K562 (cell line): Measurements from ENCODE around the gene NPAS3. TPM values are rescaled to one million over a fixed set of nuclear protein-coding genes. Genes with fewer than 3 reads are reported as not detected.

Experiments used
- ATAC-seq: fragments of 200-7000 bp; cut with Tn5 transposase; 3 replicates; pipeline ENCODE4 v1.9.1; 2020; ENCODE audit warnings: moderate library complexity
- BruUV-seq: library from RNA; stranded (reverse); fragments of 400-500 nt; replicated peaks from 2 replicates; lab custom pipeline; 2021; lab: Mats Ljungman, UMichigan
- CTCF ChIA-PET: fragments of 300-600 bp; formaldehyde crosslinking; extraction: SDS; loops from one replicate; lab custom pipeline; 2021; ENCODE audit warnings: low intra/inter-chr PET ratio; lab: Yijun Ruan, JAX
- POLR2A ChIA-PET: fragments of 300-600, 350-650 bp; sonication (Branson Sonifier 250); formaldehyde crosslinking; extraction: SDS; loops from one replicate; lab custom pipeline; 2021; ENCODE audit warnings: antibody characterized with exemption, inconsistent platforms; lab: Yijun Ruan, JAX
- DNase-seq, 4 experiments: peaks; one replicate each; pipeline versions ENCODE4 v3.0.0 to v3.0.0-alpha.2; 2011 to 2018; ENCODE audit warnings: low spot score in 3 of 4, mixed read lengths in 3 of 4; ENCODE audit errors: extremely low read depth in 1 of 4
- FAIRE-seq: peaks from 2 replicates; lab custom pipeline; 2011; peaks lifted over from hg19 to GRCh38; lab: Jason Lieb, UNC
- H2AFZ ChIP-seq: 2 replicates; pipeline ENCODE4 v1.6.0; 2011; ENCODE audit warnings: low read depth, low read length, control low read depth, inconsistent platforms
- H3K27ac ChIP-seq: fragments of 200-600 bp; 3 replicates; pipeline ENCODE4 v1.8.0; 2011; ENCODE audit warnings: low read depth, mild to moderate bottlenecking, control low read depth, inconsistent platforms, low read length, moderate library complexity, mixed read lengths; ENCODE audit errors: extremely low read depth
- H3K27me3 ChIP-seq, 2 experiments: fragments of 300-600 bp in 1 of 2; 2 replicates in 1 of 2; 3 replicates in 1 of 2; pipeline versions ENCODE4 v1.6.0 to v1.8.0; 2011; ENCODE audit warnings: inconsistent platforms in 2 of 2, low read length in 2 of 2, mild to moderate bottlenecking in 1 of 2, mixed read lengths in 1 of 2, moderate library complexity in 1 of 2; ENCODE audit not compliant: control insufficient read depth in 2 of 2, insufficient read depth in 2 of 2
- H3K36me3 ChIP-seq: fragments of 300-600 bp; 3 replicates; pipeline ENCODE4 v1.8.0; 2011; ENCODE audit warnings: mild to moderate bottlenecking, low read length, inconsistent platforms; ENCODE audit not compliant: control insufficient read depth, insufficient read depth
- H3K4me1 ChIP-seq, 2 experiments: fragments of 200-600 bp in 1 of 2; replicated peaks in 1 of 2; 2 replicates in 1 of 2; 3 replicates in 1 of 2; pipeline versions ENCODE4 v1.5.1 to v1.8.0; 2011; ENCODE audit warnings: inconsistent platforms in 2 of 2, low read length in 2 of 2, mild to moderate bottlenecking in 1 of 2, mixed read lengths in 1 of 2, moderate library complexity in 1 of 2; ENCODE audit not compliant: control insufficient read depth in 2 of 2, insufficient read depth in 2 of 2
- H3K4me2 ChIP-seq: 2 replicates; pipeline ENCODE4 v1.6.1; 2011; ENCODE audit warnings: low read length, control low read depth, inconsistent platforms, mixed read lengths; ENCODE audit not compliant: insufficient read depth
- H3K4me3 ChIP-seq: fragments of 200-600 bp; sonication (generic), shearing (Covaris generic); 2 replicates; pipeline ENCODE4 v1.5.1; 2016; ENCODE audit warnings: control low read depth, inconsistent platforms
- H3K79me2 ChIP-seq: fragments of 200-600 bp; 3 replicates; pipeline ENCODE4 v1.8.0; 2011; ENCODE audit warnings: low read length, inconsistent platforms; ENCODE audit not compliant: control insufficient read depth, insufficient read depth
- H3K9ac ChIP-seq, 2 experiments: 2 replicates each; pipeline versions ENCODE4 v1.6.0 to v1.6.1; 2011; ENCODE audit warnings: low read depth in 2 of 2, low read length in 2 of 2, control low read depth in 1 of 2, inconsistent platforms in 1 of 2, mild to moderate bottlenecking in 1 of 2, mixed read lengths in 1 of 2; ENCODE audit not compliant: insufficient read depth in 1 of 2
- H3K9me1 ChIP-seq: one replicate; pipeline ENCODE4 v1.6.0; 2011; ENCODE audit warnings: inconsistent platforms, mild to moderate bottlenecking, low read length, moderate library complexity; ENCODE audit not compliant: control insufficient read depth, insufficient read depth
- H3K9me3 ChIP-seq: replicated peaks from 2 replicates; pipeline ENCODE4 v1.5.1; 2011; ENCODE audit warnings: low read depth, low read length, inconsistent platforms; ENCODE audit not compliant: control insufficient read depth, insufficient read depth
- H4K20me1 ChIP-seq: replicated peaks from 2 replicates; pipeline ENCODE4 v1.6.1; 2011; ENCODE audit warnings: low read length, inconsistent platforms, mixed read lengths; ENCODE audit not compliant: control insufficient read depth, insufficient read depth
- CEBPG ChIP-seq, 3 experiments: fragments of 200-800 bp in 1 of 3; sonication (Bioruptor generic) in 1 of 3; sonication (generic) in 1 of 3; formaldehyde crosslinking in 1 of 3; IDR thresholded peaks in 2 of 3; conservative IDR thresholded peaks in 1 of 3; 2 replicates each; pipeline versions ENCODE4 v1.6.1 to v1.8.0; 2016 to 2022; ENCODE audit warnings: missing compliant biosample characterization in 2 of 3, missing genetic modification characterization in 2 of 3, mild to moderate bottlenecking in 1 of 3, missing genetic modification reagents in 1 of 3
- FOXJ3 ChIP-seq: sonication (generic); formaldehyde crosslinking; IDR thresholded peaks from 2 replicates; pipeline ENCODE4 v1.4.0; 2020; ENCODE audit warnings: mild to moderate bottlenecking, missing genetic modification reagents
- KLF16 ChIP-seq: IDR thresholded peaks from 2 replicates; pipeline ENCODE4 v1.6.1; 2016; ENCODE audit warnings: antibody characterized with exemption
- PHF8 ChIP-seq: fragments of 200-600 bp; sonication (generic); IDR thresholded peaks from 2 replicates; pipeline ENCODE4 v1.6.1; 2012; ENCODE audit warnings: mixed run types, mild to moderate bottlenecking, inconsistent platforms, low read length, moderate library complexity, borderline replicate concordance
- PHTF2 ChIP-seq: fragments of 250-450 bp; sonication (Bioruptor Pico); IDR thresholded peaks from 2 replicates; pipeline ENCODE4 v1.5.0; 2021; ENCODE audit warnings: mild to moderate bottlenecking
- POLR2G ChIP-seq: fragments of 200-400 bp; formaldehyde crosslinking; IDR thresholded peaks from 2 replicates; pipeline ENCODE4 v1.6.1; 2017; ENCODE audit warnings: low read depth, mild to moderate bottlenecking, antibody characterized with exemption, low read length, moderate library complexity
- PRPF4 ChIP-seq: fragments of 200-400 bp; formaldehyde crosslinking; IDR thresholded peaks from one replicate; pipeline ENCODE4 v1.6.1; 2017; ENCODE audit warnings: low read length, low read depth, mild to moderate bottlenecking; ENCODE audit not compliant: insufficient read depth, poor library complexity, severe bottlenecking
- RBM14 ChIP-seq: fragments of 200-400 bp; formaldehyde crosslinking; IDR thresholded peaks from 2 replicates; pipeline ENCODE4 v1.6.1; 2018; ENCODE audit warnings: low read depth, mild to moderate bottlenecking, low read length, moderate library complexity, borderline replicate concordance; ENCODE audit not compliant: insufficient read depth
- RBM25 ChIP-seq: fragments of 200-400 bp; formaldehyde crosslinking; IDR thresholded peaks from 2 replicates; pipeline ENCODE4 v1.6.1; 2018; ENCODE audit warnings: low read length, low read depth, moderate library complexity; ENCODE audit not compliant: severe bottlenecking
- RFX1 ChIP-seq: fragments of 450-650 bp; IDR thresholded peaks from 2 replicates; pipeline ENCODE4 v1.6.1; 2016; ENCODE audit warnings: mild to moderate bottlenecking, moderate library complexity
- STAT5B ChIP-seq: fragments of 250-450 bp; sonication (Bioruptor Pico); IDR thresholded peaks from 2 replicates; pipeline ENCODE4 v1.8.0; 2021; ENCODE audit warnings: mild to moderate bottlenecking, inconsistent platforms
- TAF9B ChIP-seq: fragments of 450-650 bp; IDR thresholded peaks from 2 replicates; pipeline ENCODE4 v1.6.1; 2018; ENCODE audit warnings: mild to moderate bottlenecking; ENCODE audit not compliant: partially characterized antibody
- ZKSCAN1 ChIP-seq: fragments of 150-350 bp; IDR thresholded peaks from 2 replicates; pipeline ENCODE4 v1.6.1; 2016; ENCODE audit warnings: low read depth, low read length
- ZNF263 ChIP-seq: sonication (generic); formaldehyde crosslinking; IDR thresholded peaks from 2 replicates; pipeline ENCODE4 v1.8.0; 2022; ENCODE audit warnings: mild to moderate bottlenecking, missing genetic modification reagents, borderline replicate concordance
- ZNF324 ChIP-seq: fragments of 250-450 bp; sonication (Bioruptor Pico); IDR thresholded peaks from 2 replicates; pipeline ENCODE4 v1.4.0; 2020; ENCODE audit warnings: mild to moderate bottlenecking
- WGBS: fragments of 100-300 bp; shearing (Covaris generic); methylation state at CpG from one replicate; pipeline ENCODE4 v1.1.6; 2016; ENCODE audit warnings: low coverage, mixed read lengths; ENCODE audit not compliant: insufficient coverage; ENCODE audit errors: missing lambda C conversion rate; 5-methylcytosine and 5-hydroxymethylcytosine counted together
- in situ Hi-C: fragments of 300-500 bp; cut with MboI; formaldehyde crosslinking; loops from 4 replicates; pipeline ENCODE4 v1.15.0; 2018; ENCODE audit warnings: inconsistent platforms, mixed read lengths
- intact Hi-C: fragments of 100-400 bp; cut with micrococcal nuclease; formaldehyde crosslinking; loops from 2 replicates; pipeline ENCODE4 v1.14.2; 2022
- polyA plus RNA-seq, 8 experiments: library from polyadenylated mRNA; depleted of rRNA in 4 of 8; stranded (reverse) in 5 of 8; unstranded in 3 of 8; fragments of >200 nt; fragmentation: Nextera tagmentation in 2 of 8; fragmentation: Illumina TruSeq in 1 of 8; extraction: Ambion mirVana in 2 of 8; extraction: Trizol in 1 of 8; gene quantifications; 2 replicates each; pipeline versions ENCODE4 v1.2.1 to v1.2.3, GENCODE V29; 2011 to 2014; ENCODE audit warnings: inconsistent platforms in 1 of 8, missing spikeins in 1 of 8
- total RNA-seq, 7 experiments: library from RNA; depleted of rRNA in 6 of 7; stranded (reverse); fragments of >200 nt in 6 of 7; fragmentation: Illumina TruSeq in 2 of 7; extraction: Trizol in 2 of 7; gene quantifications; 2 replicates each; pipeline versions ENCODE4 v1.2.1 to v1.2.3, GENCODE V29; 2011 to 2021; ENCODE audit warnings: low replicate concordance in 1 of 7
- TF ChIP-seq, protein P1 (sequence below): conservative IDR thresholded peaks from 2 replicates; pipeline ENCODE4 v1.6.1; 2011; ENCODE audit warnings: low read depth, mild to moderate bottlenecking, low read length; ENCODE audit not compliant: control insufficient read depth
- TF ChIP-seq, protein P2 (sequence below): sonication (generic); IDR thresholded peaks from 2 replicates; pipeline ENCODE4 v1.6.1; 2016
- TF ChIP-seq, protein P3 (sequence below): fragments of 250-450 bp; sonication (Bioruptor Pico); IDR thresholded peaks from 2 replicates; pipeline ENCODE4 v1.8.0; 2022; ENCODE audit warnings: moderate library complexity, mild to moderate bottlenecking, inconsistent platforms
- TF ChIP-seq, protein P4 (sequence below): fragments of 450-650 bp; IDR thresholded peaks from 2 replicates; pipeline ENCODE4 v1.6.1; 2016

Gene NPAS3
- total and polyA plus RNA-seq, 9 of the 15 experiments (the other 6 are each of a cell fraction or from before 2014, with no cell fraction given): 0.04 TPM; not detected in 8

DNA sequence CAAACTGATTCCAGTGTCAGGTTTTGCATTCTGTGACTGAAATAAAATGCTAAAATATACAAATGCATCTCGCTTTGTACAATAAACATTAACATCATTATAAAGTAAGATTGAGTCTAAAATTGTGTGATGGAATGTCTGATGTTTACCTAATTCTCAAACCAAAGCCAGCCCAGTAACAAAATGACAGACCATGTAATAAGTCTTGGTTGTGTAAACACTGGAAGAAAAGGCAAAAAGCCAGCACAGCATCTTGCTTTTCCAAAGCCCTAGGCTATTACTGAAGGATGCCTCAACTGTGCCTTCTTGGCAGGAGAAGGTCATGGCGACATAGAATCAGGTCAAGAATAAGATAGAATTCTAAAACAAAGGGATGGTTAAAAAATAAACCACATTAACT is 842.6 kb downstream of the NPAS3 start:
- ChIA-PET CTCF (no interaction called here), POLR2A (no interaction called here)
- Histone ChIP-seq H3K9me3 (no peaks in the 10 kb centered on the region), H3K4me1 (no peaks in the 10 kb centered on the region; a peak in 1 of 5 replicates), H2AFZ (no peak overlapping the region), H3K36me3 (no peaks in the 10 kb centered on the region), H3K27me3 (peaks cover 3 to 5% of the 10 kb centered on the region in 2 experiments; a peak in 4 of 5 replicates), H4K20me1 (no peaks in the 10 kb centered on the region), H3K4me3 (no peak overlapping the region), H3K9ac (no peak overlapping the region), H3K79me2 (no peaks in the 10 kb centered on the region), H3K9me1 (no peaks in the 10 kb centered on the region), H3K27ac (no peak overlapping the region), H3K4me2 (no peak overlapping the region)
- DNase-seq (no peak), ATAC-seq (no peak), FAIRE-seq (no peak)
- intact Hi-C loops (no loop called here), in situ Hi-C loops (loop anchor here (25.0 kb wide), 1 partner anchor 1194 kb away; no protein-coding TSS in a partner anchor)
- BruUV-seq: no TSS peak
- WGBS: 0% methylated on average over 2 of the region's 2 CpGs
- TF ChIP-seq ZNF324 (CRISPR knock-in tag) (no peak), TAF9B (no peak), ZKSCAN1 (no peak), PRPF4 (no peak), FOXJ3 (CRISPR knock-in tag) (no peak), STAT5B (CRISPR knock-in tag) (no peak), PHTF2 (CRISPR knock-in tag) (no peak), RBM25 (no peak), PHF8 (no peak), RFX1 (no peak), ZNF263 (CRISPR knock-in tag) (no peak), RBM14 (no peak), POLR2G (no peak), CEBPG (CRISPR knock-in tag; IDR thresholded peaks at IDR 0.05) (no peak), CEBPG (tag; conservative IDR thresholded peaks at IDR 0.05 in 1 of 2, IDR thresholded peaks at IDR 0.05 in 1 of 2) (no peak), KLF16 (no peak)
- TF ChIP-seq, protein P1, sequence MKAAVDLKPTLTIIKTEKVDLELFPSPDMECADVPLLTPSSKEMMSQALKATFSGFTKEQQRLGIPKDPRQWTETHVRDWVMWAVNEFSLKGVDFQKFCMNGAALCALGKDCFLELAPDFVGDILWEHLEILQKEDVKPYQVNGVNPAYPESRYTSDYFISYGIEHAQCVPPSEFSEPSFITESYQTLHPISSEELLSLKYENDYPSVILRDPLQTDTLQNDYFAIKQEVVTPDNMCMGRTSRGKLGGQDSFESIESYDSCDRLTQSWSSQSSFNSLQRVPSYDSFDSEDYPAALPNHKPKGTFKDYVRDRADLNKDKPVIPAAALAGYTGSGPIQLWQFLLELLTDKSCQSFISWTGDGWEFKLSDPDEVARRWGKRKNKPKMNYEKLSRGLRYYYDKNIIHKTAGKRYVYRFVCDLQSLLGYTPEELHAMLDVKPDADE: no peak
- TF ChIP-seq, protein P2, sequence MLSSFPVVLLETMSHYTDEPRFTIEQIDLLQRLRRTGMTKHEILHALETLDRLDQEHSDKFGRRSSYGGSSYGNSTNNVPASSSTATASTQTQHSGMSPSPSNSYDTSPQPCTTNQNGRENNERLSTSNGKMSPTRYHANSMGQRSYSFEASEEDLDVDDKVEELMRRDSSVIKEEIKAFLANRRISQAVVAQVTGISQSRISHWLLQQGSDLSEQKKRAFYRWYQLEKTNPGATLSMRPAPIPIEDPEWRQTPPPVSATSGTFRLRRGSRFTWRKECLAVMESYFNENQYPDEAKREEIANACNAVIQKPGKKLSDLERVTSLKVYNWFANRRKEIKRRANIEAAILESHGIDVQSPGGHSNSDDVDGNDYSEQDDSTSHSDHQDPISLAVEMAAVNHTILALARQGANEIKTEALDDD: no peak
- TF ChIP-seq, protein P3, sequence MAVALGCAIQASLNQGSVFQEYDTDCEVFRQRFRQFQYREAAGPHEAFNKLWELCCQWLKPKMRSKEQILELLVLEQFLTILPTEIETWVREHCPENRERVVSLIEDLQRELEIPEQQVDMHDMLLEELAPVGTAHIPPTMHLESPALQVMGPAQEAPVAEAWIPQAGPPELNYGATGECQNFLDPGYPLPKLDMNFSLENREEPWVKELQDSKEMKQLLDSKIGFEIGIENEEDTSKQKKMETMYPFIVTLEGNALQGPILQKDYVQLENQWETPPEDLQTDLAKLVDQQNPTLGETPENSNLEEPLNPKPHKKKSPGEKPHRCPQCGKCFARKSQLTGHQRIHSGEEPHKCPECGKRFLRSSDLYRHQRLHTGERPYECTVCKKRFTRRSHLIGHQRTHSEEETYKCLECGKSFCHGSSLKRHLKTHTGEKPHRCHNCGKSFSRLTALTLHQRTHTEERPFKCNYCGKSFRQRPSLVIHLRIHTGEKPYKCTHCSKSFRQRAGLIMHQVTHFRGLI: no peak
- TF ChIP-seq, protein P4, sequence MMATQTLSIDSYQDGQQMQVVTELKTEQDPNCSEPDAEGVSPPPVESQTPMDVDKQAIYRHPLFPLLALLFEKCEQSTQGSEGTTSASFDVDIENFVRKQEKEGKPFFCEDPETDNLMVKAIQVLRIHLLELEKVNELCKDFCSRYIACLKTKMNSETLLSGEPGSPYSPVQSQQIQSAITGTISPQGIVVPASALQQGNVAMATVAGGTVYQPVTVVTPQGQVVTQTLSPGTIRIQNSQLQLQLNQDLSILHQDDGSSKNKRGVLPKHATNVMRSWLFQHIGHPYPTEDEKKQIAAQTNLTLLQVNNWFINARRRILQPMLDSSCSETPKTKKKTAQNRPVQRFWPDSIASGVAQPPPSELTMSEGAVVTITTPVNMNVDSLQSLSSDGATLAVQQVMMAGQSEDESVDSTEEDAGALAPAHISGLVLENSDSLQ: no peak
